BE2C (cell line): Measurements from ENCODE around the gene LAMA3.

ENCODE experiments used
- DNase-seq: peaks from one replicate; pipeline ENCODE4 v3.0.0-alpha.2; 2020
- H3K27me3 ChIP-seq: fragments of 250-450 bp; sonication (Bioruptor Pico); 2 replicates; pipeline ENCODE4 v1.5.1; 2020; ENCODE audit warnings: mild to moderate bottlenecking
- H3K36me3 ChIP-seq: fragments of 250-450 bp; sonication (Bioruptor Pico); 2 replicates; pipeline ENCODE4 v1.5.1; 2020; ENCODE audit warnings: mild to moderate bottlenecking
- H3K4me1 ChIP-seq: fragments of 250-450 bp; sonication (Bioruptor Pico); 2 replicates; pipeline ENCODE4 v1.5.1; 2020
- H3K4me3 ChIP-seq: 2 replicates; pipeline ENCODE4 v1.5.1; 2011; ENCODE audit warnings: low read depth, low read length
- H3K9me3 ChIP-seq: fragments of 250-450 bp; sonication (Bioruptor Pico); 2 replicates; pipeline ENCODE4 v1.5.1; 2020
- TF ChIP-seq, protein P1 (sequence below): IDR thresholded peaks from 2 replicates; pipeline ENCODE4 v1.5.1; 2012; ENCODE audit warnings: mild to moderate bottlenecking, low read depth, low read length

The LAMA3 gene

DNA sequence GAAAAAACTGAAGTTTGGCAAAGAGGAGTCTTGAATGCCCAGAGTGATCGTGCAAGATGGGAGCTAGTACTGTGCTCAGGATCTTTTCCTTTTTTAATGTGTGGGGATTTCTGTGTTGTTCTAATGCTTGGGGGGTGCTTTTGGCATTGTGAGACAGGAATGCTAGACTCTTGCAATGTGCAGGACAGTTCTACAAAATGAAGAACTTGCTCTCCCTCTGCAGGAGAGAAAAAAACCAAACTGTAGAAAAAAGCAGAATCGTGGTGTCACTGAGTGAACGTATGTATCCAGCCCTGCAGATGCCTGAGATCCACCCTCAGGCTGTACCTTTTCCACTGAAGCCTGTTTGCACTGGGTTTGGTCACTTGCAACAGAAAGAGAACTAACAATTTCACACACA is 313.2 kb downstream of the LAMA3 start:
- no peak for DNase-seq
- TF ChIP-seq, protein P1, sequence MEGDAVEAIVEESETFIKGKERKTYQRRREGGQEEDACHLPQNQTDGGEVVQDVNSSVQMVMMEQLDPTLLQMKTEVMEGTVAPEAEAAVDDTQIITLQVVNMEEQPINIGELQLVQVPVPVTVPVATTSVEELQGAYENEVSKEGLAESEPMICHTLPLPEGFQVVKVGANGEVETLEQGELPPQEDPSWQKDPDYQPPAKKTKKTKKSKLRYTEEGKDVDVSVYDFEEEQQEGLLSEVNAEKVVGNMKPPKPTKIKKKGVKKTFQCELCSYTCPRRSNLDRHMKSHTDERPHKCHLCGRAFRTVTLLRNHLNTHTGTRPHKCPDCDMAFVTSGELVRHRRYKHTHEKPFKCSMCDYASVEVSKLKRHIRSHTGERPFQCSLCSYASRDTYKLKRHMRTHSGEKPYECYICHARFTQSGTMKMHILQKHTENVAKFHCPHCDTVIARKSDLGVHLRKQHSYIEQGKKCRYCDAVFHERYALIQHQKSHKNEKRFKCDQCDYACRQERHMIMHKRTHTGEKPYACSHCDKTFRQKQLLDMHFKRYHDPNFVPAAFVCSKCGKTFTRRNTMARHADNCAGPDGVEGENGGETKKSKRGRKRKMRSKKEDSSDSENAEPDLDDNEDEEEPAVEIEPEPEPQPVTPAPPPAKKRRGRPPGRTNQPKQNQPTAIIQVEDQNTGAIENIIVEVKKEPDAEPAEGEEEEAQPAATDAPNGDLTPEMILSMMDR = no peak
- Histone ChIP-seq H3K4me1 (no peaks in the 10 kb centered on the region), H3K4me3 (no peak overlapping the region), H3K9me3 (no peaks in the 10 kb centered on the region), H3K36me3 (no peaks in the 10 kb centered on the region), H3K27me3 (no peaks in the 10 kb centered on the region)

DNA sequence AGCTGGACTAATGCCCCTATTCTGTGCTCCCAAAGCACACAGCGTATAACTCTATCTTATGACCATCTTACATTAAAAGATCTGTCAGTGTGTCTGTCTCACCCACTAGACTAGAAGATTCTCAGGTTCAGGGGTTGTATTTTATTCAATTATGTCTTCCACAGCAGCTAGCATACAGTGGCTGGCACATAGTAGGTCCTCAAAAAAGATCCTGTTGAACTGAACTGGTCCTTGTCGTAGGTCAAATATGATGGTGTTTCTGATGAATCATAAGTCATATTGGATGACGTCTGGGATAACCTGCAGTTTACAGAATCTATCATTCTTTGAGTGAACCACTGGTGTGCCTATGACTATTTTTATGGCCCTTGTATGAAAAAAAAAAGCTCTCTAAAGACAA is 314.0 kb downstream of the LAMA3 start:
- no peak overlapping the region for H3K4me3 ChIP-seq
- DNase-seq = no peak
- no peaks in the 10 kb centered on the region for H3K9me3 ChIP-seq
- H3K4me1 ChIP-seq = no peaks in the 10 kb centered on the region
- H3K27me3 ChIP-seq = no peaks in the 10 kb centered on the region
- no peaks in the 10 kb centered on the region for H3K36me3 ChIP-seq
- TF ChIP-seq, protein P1 = no peak

DNA sequence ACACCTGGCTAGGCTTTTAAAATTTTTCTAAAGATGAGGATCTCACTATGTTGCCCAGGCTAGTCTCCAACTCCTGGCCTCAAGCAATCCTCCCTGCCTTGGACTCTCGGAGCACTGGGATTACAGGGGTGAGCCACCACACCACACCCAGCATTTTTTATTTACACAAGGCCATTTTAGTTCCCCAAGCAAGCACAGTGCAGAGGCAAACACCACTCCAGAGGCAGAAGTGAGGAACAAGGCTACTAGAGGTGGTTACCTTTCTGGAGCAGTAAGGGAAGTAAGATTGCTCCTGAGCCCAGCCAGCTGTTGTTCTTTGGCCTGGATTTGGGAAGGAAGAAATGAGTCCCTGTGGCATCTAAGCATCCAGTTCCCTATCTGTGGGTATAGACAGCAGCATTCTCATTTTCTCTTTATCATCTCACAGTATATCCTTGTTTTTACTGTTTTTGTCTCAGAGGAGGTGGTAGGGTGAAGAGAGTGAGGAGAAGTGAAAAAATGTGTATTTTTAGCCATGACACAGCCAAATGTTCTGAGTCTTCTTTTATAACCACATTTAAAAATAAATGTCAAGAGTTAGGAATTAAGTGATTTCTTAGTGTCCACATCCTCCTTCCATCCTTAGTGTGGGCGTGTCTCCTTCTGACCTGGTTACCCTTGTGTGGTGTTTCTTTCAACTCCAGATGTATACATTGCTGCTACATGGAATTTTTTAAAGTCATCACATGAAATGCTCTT is 314.8 kb downstream of the LAMA3 start:
- H3K4me3 ChIP-seq = no peak overlapping the region
- no peaks in the 10 kb centered on the region for H3K36me3 ChIP-seq
- TF ChIP-seq, protein P1 = no peak
- no peak for DNase-seq
- H3K4me1 ChIP-seq = no peaks in the 10 kb centered on the region
- no peaks in the 10 kb centered on the region for H3K27me3 ChIP-seq
- H3K9me3 ChIP-seq = no peaks in the 10 kb centered on the region
